SU-DHL-6 (cell line): Measurements from ENCODE around the gene PDE2A.

Experiments
- EZH2phosphoT487 ChIP-seq: fragments of 200-600 bp; sonication (generic), shearing (Covaris generic); conservative IDR thresholded peaks from 2 replicates; pipeline ENCODE4 v1.6.1; 2018; ENCODE audit warnings: mild to moderate bottlenecking, antibody characterized with exemption, low read length, moderate library complexity, mixed read lengths
- TF ChIP-seq, protein P1 (sequence below): fragments of 200-600 bp; sonication (generic); IDR thresholded peaks from one replicate; pipeline ENCODE4 v1.5.1; 2017; ENCODE audit warnings: antibody characterized with exemption, mild to moderate bottlenecking, low read length, moderate library complexity; ENCODE audit not compliant: insufficient read depth, poor library complexity, severe bottlenecking

DNA sequence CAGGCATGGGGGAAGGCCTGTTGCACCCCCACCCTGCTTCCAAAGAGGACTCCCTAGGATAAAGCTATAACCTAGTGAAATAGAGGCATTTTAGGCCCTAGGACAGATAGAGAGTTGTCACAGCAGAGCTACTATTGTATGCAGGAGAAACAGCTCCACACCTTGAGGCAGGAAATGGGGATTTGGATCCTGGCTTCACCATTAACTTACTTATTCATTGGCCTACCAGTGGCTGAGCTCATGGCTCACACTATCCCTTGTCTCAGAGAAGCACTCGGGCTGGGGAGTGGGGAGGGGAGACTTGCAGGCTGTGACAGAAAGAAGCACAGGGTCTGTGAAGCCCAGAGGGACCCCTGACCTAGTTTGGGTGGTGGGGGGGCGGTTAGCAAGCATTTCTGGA lies 999 bp upstream of the PDE2A start:
- TF ChIP-seq, protein P1, sequence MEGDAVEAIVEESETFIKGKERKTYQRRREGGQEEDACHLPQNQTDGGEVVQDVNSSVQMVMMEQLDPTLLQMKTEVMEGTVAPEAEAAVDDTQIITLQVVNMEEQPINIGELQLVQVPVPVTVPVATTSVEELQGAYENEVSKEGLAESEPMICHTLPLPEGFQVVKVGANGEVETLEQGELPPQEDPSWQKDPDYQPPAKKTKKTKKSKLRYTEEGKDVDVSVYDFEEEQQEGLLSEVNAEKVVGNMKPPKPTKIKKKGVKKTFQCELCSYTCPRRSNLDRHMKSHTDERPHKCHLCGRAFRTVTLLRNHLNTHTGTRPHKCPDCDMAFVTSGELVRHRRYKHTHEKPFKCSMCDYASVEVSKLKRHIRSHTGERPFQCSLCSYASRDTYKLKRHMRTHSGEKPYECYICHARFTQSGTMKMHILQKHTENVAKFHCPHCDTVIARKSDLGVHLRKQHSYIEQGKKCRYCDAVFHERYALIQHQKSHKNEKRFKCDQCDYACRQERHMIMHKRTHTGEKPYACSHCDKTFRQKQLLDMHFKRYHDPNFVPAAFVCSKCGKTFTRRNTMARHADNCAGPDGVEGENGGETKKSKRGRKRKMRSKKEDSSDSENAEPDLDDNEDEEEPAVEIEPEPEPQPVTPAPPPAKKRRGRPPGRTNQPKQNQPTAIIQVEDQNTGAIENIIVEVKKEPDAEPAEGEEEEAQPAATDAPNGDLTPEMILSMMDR = no peak
- TF ChIP-seq EZH2phosphoT487 = no peak
